Measurements from ENCODE around the gene YPEL4.

YPEL4 gene

GRCh38 chr11:57637626-57638004, 12.1 kb downstream of the YPEL4 start:
- TF ChIP-seq CTCF (IDR thresholded peaks at IDR 0.05; ENCODE audit: extremely low read depth, insufficient read depth, missing control alignments) = no peak
- in situ Hi-C loops (cut with MboI; ENCODE audit: low pct_unique_long_range_greater_than_20kb, low sequenced_read_pairs, unreplicated experiment) = loop anchor here (25.0 kb wide), 1 partner anchor 275 kb away; no protein-coding TSS in a partner anchor
- DNase-seq (ENCODE audit: low spot score) = no peak

GRCh38 chr11:57635246-57635645, 14.5 kb downstream of the YPEL4 start:
- in situ Hi-C loops (cut with MboI; ENCODE audit: low pct_unique_long_range_greater_than_20kb, low sequenced_read_pairs, unreplicated experiment) = loop anchor here (25.0 kb wide), 1 partner anchor 273 kb away; no protein-coding TSS in a partner anchor
- no peak for TF ChIP-seq CTCF (IDR thresholded peaks at IDR 0.05; ENCODE audit: extremely low read depth, insufficient read depth, missing control alignments)
- DNase-seq (ENCODE audit: low spot score) = no peak

GRCh38 chr11:57634311-57634710, 15.4 kb downstream of the YPEL4 start:
- no peak for DNase-seq (ENCODE audit: low spot score)
- TF ChIP-seq CTCF (IDR thresholded peaks at IDR 0.05; ENCODE audit: extremely low read depth, insufficient read depth, missing control alignments) = no peak
- in situ Hi-C loops (cut with MboI; ENCODE audit: low pct_unique_long_range_greater_than_20kb, low sequenced_read_pairs, unreplicated experiment) = loop anchor here (25.0 kb wide), 1 partner anchor 272 kb away; no protein-coding TSS in a partner anchor

GRCh38 chr11:57633394-57634070, 16.2 kb downstream of the YPEL4 start:
- no peak for DNase-seq (ENCODE audit: low spot score)
- in situ Hi-C loops (cut with MboI; ENCODE audit: low pct_unique_long_range_greater_than_20kb, low sequenced_read_pairs, unreplicated experiment) = loop anchor here (25.0 kb wide), 1 partner anchor 271 kb away; no protein-coding TSS in a partner anchor
- no peak for TF ChIP-seq CTCF (IDR thresholded peaks at IDR 0.05; ENCODE audit: extremely low read depth, insufficient read depth, missing control alignments)

GRCh38 chr11:57632116-57632515, 17.6 kb downstream of the YPEL4 start:
- in situ Hi-C loops (cut with MboI; ENCODE audit: low pct_unique_long_range_greater_than_20kb, low sequenced_read_pairs, unreplicated experiment) = loop anchor here (25.0 kb wide), 1 partner anchor 270 kb away; no protein-coding TSS in a partner anchor
- no peak for TF ChIP-seq CTCF (IDR thresholded peaks at IDR 0.05; ENCODE audit: extremely low read depth, insufficient read depth, missing control alignments)
- no peak for DNase-seq (ENCODE audit: low spot score)

- DNase-seq (ENCODE audit: low spot score) = no peak
- TF ChIP-seq CTCF (IDR thresholded peaks at IDR 0.05; ENCODE audit: extremely low read depth, insufficient read depth, missing control alignments) = no peak
- in situ Hi-C loops (cut with MboI; ENCODE audit: low pct_unique_long_range_greater_than_20kb, low sequenced_read_pairs, unreplicated experiment) = loop anchor here (25.0 kb wide), 1 partner anchor 268 kb away; no protein-coding TSS in a partner anchor
These were observed 19.5 kb downstream of the YPEL4 start for GRCh38 chr11:57630171-57630570.

Measured in GM13977 (cell line).